A549 (cell line): ENCODE data around the gene RBFOX1.

ENCODE experiments used
- CBX2 ChIP-seq: fragments of 200-600 bp; sonication (generic); IDR thresholded peaks from 2 replicates; pipeline ENCODE4 v1.6.1; 2016; ENCODE audit warnings: low read depth, mild to moderate bottlenecking, borderline replicate concordance
- CEBPB ChIP-seq, 2 experiments: fragments of >200 bp in 1 of 2; sonication (Bioruptor Twin) in 1 of 2; formaldehyde crosslinking in 1 of 2; IDR thresholded peaks; 2 replicates each; pipeline ENCODE4 v1.6.1; 2012 to 2016
- EP300 ChIP-seq, 2 experiments: fragments of >200 bp; sonication (Bioruptor Twin); formaldehyde crosslinking; IDR thresholded peaks; 2 replicates in 1 of 2; 3 replicates in 1 of 2; pipeline ENCODE4 v1.6.1; 2016 to 2017
- JUNB ChIP-seq: fragments of >200 bp; sonication (Bioruptor Twin); formaldehyde crosslinking; IDR thresholded peaks from 2 replicates; pipeline ENCODE4 v1.6.1; 2016
- POLR2A ChIP-seq: IDR thresholded peaks from 2 replicates; pipeline ENCODE4 v1.6.1; 2012; ENCODE audit warnings: mild to moderate bottlenecking, low read length
- RNF2 ChIP-seq: fragments of 200-600 bp; sonication (generic); IDR thresholded peaks from 2 replicates; pipeline ENCODE4 v1.6.1; 2016; ENCODE audit warnings: low read depth, mild to moderate bottlenecking, antibody characterized with exemption, moderate library complexity, borderline replicate concordance
- TF ChIP-seq, protein P1 (sequence below): fragments of >200 bp; sonication (Bioruptor Twin); formaldehyde crosslinking; IDR thresholded peaks from 3 replicates; pipeline ENCODE4 v1.5.1; 2016
- TF ChIP-seq, protein P2 (sequence below): IDR thresholded peaks from 2 replicates; pipeline ENCODE4 v1.6.1; 2012
- TF ChIP-seq, protein P3 (sequence below): fragments of 200-600 bp; sonication (generic); IDR thresholded peaks from 2 replicates; pipeline ENCODE4 v1.6.1; 2016; ENCODE audit warnings: antibody characterized with exemption, mild to moderate bottlenecking, moderate library complexity

DNA sequence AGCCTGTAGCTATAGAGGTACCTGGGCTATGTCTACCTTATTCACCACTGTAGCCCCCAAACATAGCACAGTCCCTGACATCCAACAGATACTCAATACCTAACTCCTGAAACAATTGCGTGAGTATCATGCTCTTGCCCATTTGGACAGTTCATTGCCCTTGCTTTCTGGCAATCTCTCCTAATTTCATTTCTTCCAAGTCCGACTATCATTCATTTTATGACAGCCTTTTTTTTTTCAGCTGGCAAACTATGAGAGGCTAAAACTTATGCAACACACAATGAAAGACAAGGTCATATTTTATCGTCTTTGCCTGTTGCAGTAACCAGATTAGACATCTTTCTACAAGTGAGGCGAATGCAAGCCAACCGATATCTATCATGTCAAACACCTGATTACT lies 169.2 kb downstream of the RBFOX1 start:
- TF ChIP-seq, protein P1, sequence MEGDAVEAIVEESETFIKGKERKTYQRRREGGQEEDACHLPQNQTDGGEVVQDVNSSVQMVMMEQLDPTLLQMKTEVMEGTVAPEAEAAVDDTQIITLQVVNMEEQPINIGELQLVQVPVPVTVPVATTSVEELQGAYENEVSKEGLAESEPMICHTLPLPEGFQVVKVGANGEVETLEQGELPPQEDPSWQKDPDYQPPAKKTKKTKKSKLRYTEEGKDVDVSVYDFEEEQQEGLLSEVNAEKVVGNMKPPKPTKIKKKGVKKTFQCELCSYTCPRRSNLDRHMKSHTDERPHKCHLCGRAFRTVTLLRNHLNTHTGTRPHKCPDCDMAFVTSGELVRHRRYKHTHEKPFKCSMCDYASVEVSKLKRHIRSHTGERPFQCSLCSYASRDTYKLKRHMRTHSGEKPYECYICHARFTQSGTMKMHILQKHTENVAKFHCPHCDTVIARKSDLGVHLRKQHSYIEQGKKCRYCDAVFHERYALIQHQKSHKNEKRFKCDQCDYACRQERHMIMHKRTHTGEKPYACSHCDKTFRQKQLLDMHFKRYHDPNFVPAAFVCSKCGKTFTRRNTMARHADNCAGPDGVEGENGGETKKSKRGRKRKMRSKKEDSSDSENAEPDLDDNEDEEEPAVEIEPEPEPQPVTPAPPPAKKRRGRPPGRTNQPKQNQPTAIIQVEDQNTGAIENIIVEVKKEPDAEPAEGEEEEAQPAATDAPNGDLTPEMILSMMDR = no peak
- no peak for TF ChIP-seq CEBPB (IDR thresholded peaks at IDR 0.05)
- TF ChIP-seq, protein P2, sequence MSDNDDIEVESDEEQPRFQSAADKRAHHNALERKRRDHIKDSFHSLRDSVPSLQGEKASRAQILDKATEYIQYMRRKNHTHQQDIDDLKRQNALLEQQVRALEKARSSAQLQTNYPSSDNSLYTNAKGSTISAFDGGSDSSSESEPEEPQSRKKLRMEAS = no peak
- no peak for TF ChIP-seq CBX2
- TF ChIP-seq JUNB = no peak
- TF ChIP-seq RNF2 = no peak
- TF ChIP-seq POLR2A = no peak
- TF ChIP-seq, protein P3, sequence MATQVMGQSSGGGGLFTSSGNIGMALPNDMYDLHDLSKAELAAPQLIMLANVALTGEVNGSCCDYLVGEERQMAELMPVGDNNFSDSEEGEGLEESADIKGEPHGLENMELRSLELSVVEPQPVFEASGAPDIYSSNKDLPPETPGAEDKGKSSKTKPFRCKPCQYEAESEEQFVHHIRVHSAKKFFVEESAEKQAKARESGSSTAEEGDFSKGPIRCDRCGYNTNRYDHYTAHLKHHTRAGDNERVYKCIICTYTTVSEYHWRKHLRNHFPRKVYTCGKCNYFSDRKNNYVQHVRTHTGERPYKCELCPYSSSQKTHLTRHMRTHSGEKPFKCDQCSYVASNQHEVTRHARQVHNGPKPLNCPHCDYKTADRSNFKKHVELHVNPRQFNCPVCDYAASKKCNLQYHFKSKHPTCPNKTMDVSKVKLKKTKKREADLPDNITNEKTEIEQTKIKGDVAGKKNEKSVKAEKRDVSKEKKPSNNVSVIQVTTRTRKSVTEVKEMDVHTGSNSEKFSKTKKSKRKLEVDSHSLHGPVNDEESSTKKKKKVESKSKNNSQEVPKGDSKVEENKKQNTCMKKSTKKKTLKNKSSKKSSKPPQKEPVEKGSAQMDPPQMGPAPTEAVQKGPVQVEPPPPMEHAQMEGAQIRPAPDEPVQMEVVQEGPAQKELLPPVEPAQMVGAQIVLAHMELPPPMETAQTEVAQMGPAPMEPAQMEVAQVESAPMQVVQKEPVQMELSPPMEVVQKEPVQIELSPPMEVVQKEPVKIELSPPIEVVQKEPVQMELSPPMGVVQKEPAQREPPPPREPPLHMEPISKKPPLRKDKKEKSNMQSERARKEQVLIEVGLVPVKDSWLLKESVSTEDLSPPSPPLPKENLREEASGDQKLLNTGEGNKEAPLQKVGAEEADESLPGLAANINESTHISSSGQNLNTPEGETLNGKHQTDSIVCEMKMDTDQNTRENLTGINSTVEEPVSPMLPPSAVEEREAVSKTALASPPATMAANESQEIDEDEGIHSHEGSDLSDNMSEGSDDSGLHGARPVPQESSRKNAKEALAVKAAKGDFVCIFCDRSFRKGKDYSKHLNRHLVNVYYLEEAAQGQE = no peak
- no peak for TF ChIP-seq EP300 (IDR thresholded peaks at IDR 0.05)
